ENCODE data around the gene METTL15. TPM values are rescaled to one million over a fixed set of nuclear protein-coding genes. Genes with fewer than 3 reads are reported as not detected.
"Not testable (repeated sequence)": the region's sequence is repeated elsewhere in the genome, so short reads cannot be mapped to it uniquely, and the experiment has no call there.

Gene METTL15
- total RNA-seq, 2 donors from 2014 or later, result 17.1 to 20.4 TPM

- Histone ChIP-seq H3K9me3 (ENCODE audit: control insufficient read depth, low read length) (no peaks in the 10 kb centered on the region), H3K27ac (ENCODE audit: low read depth, low read length) (no peak overlapping the region), H3K4me3 (ENCODE audit: low read length) (no peak overlapping the region), H3K36me3 (ENCODE audit: control insufficient read depth, insufficient read depth, low read length) (no peaks in the 10 kb centered on the region), H3K9ac (ENCODE audit: extremely low read depth, low read length, poor library complexity, severe bottlenecking) (no peak overlapping the region), H3K4me1 (ENCODE audit: control insufficient read depth, insufficient read depth, low read length) (no peaks in the 10 kb centered on the region), H3K27me3 (ENCODE audit: control insufficient read depth, insufficient read depth, low read length, poor library complexity, severe bottlenecking) (no peaks in the 10 kb centered on the region)
- Mint-ChIP-seq H3K4me3 (no peak overlapping the region), H3K27ac (no peak overlapping the region), H3K9me3 (no peaks in the 10 kb centered on the region), H3K27me3 (ENCODE audit: insufficient read depth) (no peaks in the 10 kb centered on the region), H3K4me1 (no peaks in the 10 kb centered on the region), H3K36me3 (ENCODE audit: low read depth) (no peaks in the 10 kb centered on the region)
- no peak for DNase-seq
- TF ChIP-seq, protein P1, sequence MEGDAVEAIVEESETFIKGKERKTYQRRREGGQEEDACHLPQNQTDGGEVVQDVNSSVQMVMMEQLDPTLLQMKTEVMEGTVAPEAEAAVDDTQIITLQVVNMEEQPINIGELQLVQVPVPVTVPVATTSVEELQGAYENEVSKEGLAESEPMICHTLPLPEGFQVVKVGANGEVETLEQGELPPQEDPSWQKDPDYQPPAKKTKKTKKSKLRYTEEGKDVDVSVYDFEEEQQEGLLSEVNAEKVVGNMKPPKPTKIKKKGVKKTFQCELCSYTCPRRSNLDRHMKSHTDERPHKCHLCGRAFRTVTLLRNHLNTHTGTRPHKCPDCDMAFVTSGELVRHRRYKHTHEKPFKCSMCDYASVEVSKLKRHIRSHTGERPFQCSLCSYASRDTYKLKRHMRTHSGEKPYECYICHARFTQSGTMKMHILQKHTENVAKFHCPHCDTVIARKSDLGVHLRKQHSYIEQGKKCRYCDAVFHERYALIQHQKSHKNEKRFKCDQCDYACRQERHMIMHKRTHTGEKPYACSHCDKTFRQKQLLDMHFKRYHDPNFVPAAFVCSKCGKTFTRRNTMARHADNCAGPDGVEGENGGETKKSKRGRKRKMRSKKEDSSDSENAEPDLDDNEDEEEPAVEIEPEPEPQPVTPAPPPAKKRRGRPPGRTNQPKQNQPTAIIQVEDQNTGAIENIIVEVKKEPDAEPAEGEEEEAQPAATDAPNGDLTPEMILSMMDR (conservative IDR thresholded peaks at IDR 0.05), result no peak
- WGBS, 2 experiments (ENCODE audit: insufficient coverage in 1 of 2, insufficient read length in 1 of 2), result 89 to 90% methylated on average over 2 of the region's 2 CpGs
These were observed 245.8 kb downstream of the METTL15 start for GRCh38 chr11:28353991-28354390.

DNA sequence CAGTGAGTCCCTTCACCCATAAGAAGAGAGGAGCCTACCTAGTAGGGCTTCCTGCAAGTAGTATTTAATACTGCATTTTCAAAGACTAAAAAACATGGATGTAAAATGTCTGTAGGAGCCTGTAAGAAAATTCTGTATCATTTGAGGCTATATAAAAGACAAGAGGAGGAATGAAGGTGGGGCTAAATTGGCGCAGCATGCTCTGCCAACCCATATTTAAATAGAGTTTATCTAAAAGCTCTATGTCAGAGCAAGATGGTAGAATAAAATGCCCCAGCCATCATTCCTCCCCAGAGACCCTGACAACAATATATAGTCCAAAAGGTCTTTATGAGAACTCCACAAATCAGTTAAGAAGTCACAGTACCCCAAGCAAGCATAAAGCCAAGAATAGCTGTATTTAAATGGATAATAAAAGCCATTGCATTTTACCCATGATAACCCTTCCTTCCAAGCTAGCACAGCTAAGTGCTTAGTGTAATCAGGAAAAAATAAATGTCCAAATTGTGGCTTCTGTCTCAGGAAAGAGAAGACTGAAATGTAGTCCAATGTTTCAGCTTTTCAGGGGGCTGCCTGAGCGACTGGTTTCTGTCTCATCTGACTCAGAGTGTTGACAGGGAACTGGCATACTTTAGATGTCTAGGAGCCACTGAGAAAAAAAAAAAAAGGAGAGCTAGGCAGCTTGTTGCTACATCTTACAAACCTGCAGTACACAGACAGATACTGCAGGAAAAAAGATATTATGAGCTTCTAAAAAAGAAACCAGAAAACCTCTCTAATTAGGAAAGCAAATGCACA, 258.6 kb downstream of the METTL15 start:
- Mint-ChIP-seq H3K27me3 (ENCODE audit: insufficient read depth) (no peaks in the 10 kb centered on the region), H3K4me1 (no peaks in the 10 kb centered on the region), H3K9me3 (peaks cover 22% of the 10 kb centered on the region), H3K4me3 (no peak overlapping the region), H3K27ac (no peak overlapping the region), H3K36me3 (ENCODE audit: low read depth) (peaks cover 4% of the 10 kb centered on the region)
- no peaks in the 10 kb centered on the region for H3K36me3 ChIP-seq (ENCODE audit: control insufficient read depth, insufficient read depth, low read length)
- no peak for DNase-seq
- no peak overlapping the region for H3K27ac ChIP-seq (ENCODE audit: low read depth, low read length)
- 71 to 89% methylated on average over 1 to 2 of the region's 2 CpGs for WGBS, 2 experiments (ENCODE audit: insufficient coverage in 1 of 2, insufficient read length in 1 of 2)
- H3K4me1 ChIP-seq (ENCODE audit: control insufficient read depth, insufficient read depth, low read length), result no peaks in the 10 kb centered on the region
- no peak overlapping the region for H3K4me3 ChIP-seq (ENCODE audit: low read length)
- TF ChIP-seq, protein P1 (conservative IDR thresholded peaks at IDR 0.05), result no peak
- H3K27me3 ChIP-seq (ENCODE audit: control insufficient read depth, insufficient read depth, low read length, poor library complexity, severe bottlenecking), result no peaks in the 10 kb centered on the region
- H3K9me3 ChIP-seq (ENCODE audit: control insufficient read depth, low read length), result peaks cover 5% of the 10 kb centered on the region
- H3K9ac ChIP-seq (ENCODE audit: extremely low read depth, low read length, poor library complexity, severe bottlenecking), result no peak overlapping the region

DNA sequence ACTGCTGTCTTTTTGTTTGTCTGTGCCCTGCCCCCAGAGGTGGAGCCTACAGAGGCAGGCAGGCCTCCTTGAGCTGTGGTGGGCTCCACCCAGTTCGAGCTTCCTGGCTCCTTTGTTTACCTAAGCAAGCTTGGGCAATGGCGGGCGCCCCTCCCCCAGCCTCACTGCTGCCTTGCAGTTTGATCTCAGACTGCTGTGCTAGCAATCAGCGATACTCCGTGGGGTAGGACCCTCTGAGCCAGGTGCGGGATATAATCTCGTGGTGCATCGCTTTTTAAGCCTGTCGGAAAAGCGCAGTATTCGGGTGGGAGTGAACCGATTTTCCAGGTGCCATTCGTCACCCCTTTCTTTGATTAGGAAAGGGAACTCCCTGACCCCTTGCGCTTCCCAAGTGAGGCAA, 269.9 kb downstream of the METTL15 start:
- H3K9ac ChIP-seq (ENCODE audit: extremely low read depth, low read length, poor library complexity, severe bottlenecking); H3K27ac ChIP-seq (ENCODE audit: low read depth, low read length); H3K4me3 ChIP-seq (ENCODE audit: low read length); DNase-seq; H3K27ac Mint-ChIP-seq; H3K27me3 Mint-ChIP-seq (ENCODE audit: insufficient read depth); H3K4me1 ChIP-seq (ENCODE audit: control insufficient read depth, insufficient read depth, low read length); H3K4me3 Mint-ChIP-seq; H3K4me1 Mint-ChIP-seq; H3K27me3 ChIP-seq (ENCODE audit: control insufficient read depth, insufficient read depth, low read length, poor library complexity, severe bottlenecking); H3K36me3 ChIP-seq (ENCODE audit: control insufficient read depth, insufficient read depth, low read length); H3K9me3 ChIP-seq (ENCODE audit: control insufficient read depth, low read length); H3K36me3 Mint-ChIP-seq (ENCODE audit: low read depth): not testable (repeated sequence)
- 80 to 87% methylated on average over 10 to 14 of the region's 14 CpGs for WGBS, 2 experiments (ENCODE audit: insufficient coverage in 1 of 2, insufficient read length in 1 of 2)
- peaks cover 13% of the 10 kb centered on the region for H3K9me3 Mint-ChIP-seq

Other genes with a start within 250 kb of the METTL15 start
- gene KIF18A, start 232 bp upstream of the METTL15 start, total RNA-seq, result 10 to 100 TPM; 17.7 to 24.4 TPM